Esophagus squamous epithelium (tissue), 4 donors: ENCODE data around the gene CD27.

Source experiments
- POLR2A ChIP-seq, 4 donors: fragments of 450-650 bp; IDR thresholded peaks; one replicate each; pipeline ENCODE4 v1.6.1; 2017; ENCODE audit warnings: antibody characterized with exemption in 4 of 4, mild to moderate bottlenecking in 4 of 4, moderate library complexity in 3 of 4
- TF ChIP-seq, protein P1 (sequence below), 6 experiments: fragments of 450-650 bp in 4 of 6; fragments of 200-600 bp in 2 of 6; sonication (generic) in 2 of 6; IDR thresholded peaks; one replicate each; pipeline ENCODE4 v1.5.1; 2016 to 2019; ENCODE audit warnings: antibody characterized with exemption in 6 of 6, mild to moderate bottlenecking in 4 of 6, moderate library complexity in 4 of 6

- TF ChIP-seq, protein P1, sequence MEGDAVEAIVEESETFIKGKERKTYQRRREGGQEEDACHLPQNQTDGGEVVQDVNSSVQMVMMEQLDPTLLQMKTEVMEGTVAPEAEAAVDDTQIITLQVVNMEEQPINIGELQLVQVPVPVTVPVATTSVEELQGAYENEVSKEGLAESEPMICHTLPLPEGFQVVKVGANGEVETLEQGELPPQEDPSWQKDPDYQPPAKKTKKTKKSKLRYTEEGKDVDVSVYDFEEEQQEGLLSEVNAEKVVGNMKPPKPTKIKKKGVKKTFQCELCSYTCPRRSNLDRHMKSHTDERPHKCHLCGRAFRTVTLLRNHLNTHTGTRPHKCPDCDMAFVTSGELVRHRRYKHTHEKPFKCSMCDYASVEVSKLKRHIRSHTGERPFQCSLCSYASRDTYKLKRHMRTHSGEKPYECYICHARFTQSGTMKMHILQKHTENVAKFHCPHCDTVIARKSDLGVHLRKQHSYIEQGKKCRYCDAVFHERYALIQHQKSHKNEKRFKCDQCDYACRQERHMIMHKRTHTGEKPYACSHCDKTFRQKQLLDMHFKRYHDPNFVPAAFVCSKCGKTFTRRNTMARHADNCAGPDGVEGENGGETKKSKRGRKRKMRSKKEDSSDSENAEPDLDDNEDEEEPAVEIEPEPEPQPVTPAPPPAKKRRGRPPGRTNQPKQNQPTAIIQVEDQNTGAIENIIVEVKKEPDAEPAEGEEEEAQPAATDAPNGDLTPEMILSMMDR (IDR thresholded peaks at IDR 0.05), result no peak
- TF ChIP-seq POLR2A (IDR thresholded peaks at IDR 0.05), result no peak
Observed at GRCh38 chr12:6494258-6494743, 49.5 kb downstream of the CD27 start.
